GM19025 (cell line): ENCODE results near the gene SPC24.
A peak's percentile ranks its signal among the peaks of the same experiment; 100 is the strongest.
"Not testable (repeated sequence)": the region's sequence is repeated elsewhere in the genome, so short reads cannot be mapped to it uniquely, and the experiment has no call there.

Experiments
- ATAC-seq: cut with Tn5 transposase; IDR thresholded peaks from one replicate; pipeline ENCODE4 v1.9.1; 2021; ENCODE audit warnings: mild to moderate bottlenecking, low read depth, moderate library complexity; ENCODE audit not compliant: unreplicated experiment

SPC24 gene

GRCh38 chr19:11100049-11100448 lies 55.5 kb downstream of the SPC24 start:
- no peak for ATAC-seq

GRCh38 chr19:11098861-11099260 lies 56.7 kb downstream of the SPC24 start:
- no peak for ATAC-seq

GRCh38 chr19:11098327-11098726 lies 57.3 kb downstream of the SPC24 start:
- no peak for ATAC-seq

GRCh38 chr19:11097367-11097766 lies 58.2 kb downstream of the SPC24 start:
- not testable (repeated sequence) for ATAC-seq

- ATAC-seq, result peak; percentile 59
These were observed 59.3 kb downstream of the SPC24 start for GRCh38 chr19:11096210-11096841.
